Stimulated activated CD8-positive, alpha-beta memory T cell treated with anti-CD3 and anti-CD28 coated beads, Interleukin-15, amount 100 ng/mL, for 24 hours (primary cell): ENCODE measurements around the gene EVC2.

Source experiments
- DNase-seq: peaks from one replicate; pipeline ENCODE4 v3.0.0-alpha.2; 2020; ENCODE audit warnings: low read depth

The EVC2 gene

DNA sequence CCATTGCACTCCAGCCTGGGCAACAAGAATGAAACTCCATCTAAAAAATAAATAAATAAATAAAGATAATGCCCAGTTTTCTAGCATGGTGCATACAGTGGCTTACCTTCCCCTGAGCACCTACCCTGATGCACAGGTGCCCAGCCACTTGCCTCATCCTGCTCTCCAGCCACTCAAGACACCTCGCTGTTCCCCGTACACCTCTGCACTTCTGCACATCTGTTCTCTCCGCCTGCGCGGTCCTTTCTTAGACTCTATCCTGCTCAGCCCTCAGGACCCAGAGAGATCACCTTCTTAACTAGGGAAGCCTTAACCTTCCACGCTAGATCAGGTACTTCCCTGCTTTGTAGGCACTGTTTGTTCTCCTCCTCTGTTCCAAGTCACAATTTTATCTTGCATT lies 5.5 kb upstream of the EVC2 start:
- DNase-seq, result no peak

DNA sequence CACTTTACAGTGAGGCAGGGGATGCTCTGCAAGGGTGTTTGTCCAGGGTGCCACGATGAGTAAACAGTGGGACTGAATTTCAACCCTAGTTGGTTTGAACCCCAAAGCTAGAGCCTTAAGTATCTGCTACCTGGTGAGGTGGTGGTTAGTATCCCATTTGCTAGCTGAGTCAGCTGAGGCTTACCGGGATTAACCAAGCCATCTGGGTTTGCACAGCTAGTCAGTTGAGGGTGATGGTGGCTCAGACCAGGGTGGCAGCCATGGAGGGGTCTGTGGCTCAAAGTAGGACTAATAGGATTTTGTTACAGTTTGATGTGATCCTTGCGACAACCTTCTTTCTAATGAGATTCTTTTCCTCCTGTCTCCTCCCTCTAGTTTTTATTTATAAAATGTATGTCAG lies 4.6 kb upstream of the EVC2 start:
- DNase-seq, result no peak

GRCh38 chr4:5712517-5712916 lies 4.2 kb upstream of the EVC2 start:
- DNase-seq, result no peak

GRCh38 chr4:5711479-5712184 lies 3.3 kb upstream of the EVC2 start:
- DNase-seq, result no peak

DNA sequence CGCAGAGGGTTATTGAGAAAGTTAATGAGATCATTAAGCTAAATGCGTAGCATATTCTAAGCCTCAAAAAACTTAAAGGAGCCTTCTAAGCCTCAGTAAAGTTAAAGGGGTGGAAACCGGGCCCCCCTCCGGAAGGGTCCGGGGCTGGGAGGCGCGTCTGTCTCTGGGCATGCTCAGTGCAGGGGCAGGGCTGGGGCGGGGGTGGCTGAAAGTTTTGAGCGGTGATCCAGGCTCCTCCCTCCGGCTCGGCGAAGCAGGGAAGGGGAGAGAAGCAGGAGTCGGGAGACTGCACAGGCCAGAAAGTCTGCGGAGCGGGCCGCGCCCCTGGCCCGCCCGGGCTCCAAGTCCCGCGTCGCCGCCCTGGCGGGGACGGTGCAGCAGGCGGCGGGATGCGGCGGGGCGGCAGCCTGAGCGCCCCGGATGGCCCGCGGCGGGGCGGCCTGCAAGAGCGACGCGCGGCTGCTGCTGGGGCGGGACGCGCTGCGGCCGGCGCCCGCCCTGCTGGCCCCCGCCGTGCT lies 2.7 kb upstream of the EVC2 start, which contains the start of gene EVC:
EVC (plus strand) TSS at position 241 of the 518 bp plus-strand sequence; CDS start at position 421, 180 bp downstream.
- no peak for DNase-seq

- no peak for DNase-seq
Observed at GRCh38 chr4:5710065-5710960, 2.0 kb upstream of the EVC2 start.

DNA sequence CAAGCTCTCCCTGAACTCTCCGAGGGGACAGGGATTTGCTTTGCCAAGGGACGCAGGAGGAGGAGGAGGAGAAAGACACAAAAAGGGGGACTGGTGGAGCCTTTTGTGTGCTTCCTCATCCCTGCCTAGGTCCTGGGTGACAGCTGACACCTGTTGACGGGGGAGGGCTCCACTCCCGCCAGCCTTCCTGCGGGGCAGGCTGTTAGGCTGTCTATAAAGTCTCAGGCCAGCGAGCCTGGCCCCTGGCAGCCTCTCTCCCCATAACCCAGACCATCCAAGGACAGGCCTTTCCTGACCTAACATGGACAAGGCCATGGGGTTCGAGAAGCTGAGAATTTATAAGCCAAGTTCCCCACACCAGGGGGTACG lies 832 bp upstream of the EVC2 start:
- no peak for DNase-seq

DNA sequence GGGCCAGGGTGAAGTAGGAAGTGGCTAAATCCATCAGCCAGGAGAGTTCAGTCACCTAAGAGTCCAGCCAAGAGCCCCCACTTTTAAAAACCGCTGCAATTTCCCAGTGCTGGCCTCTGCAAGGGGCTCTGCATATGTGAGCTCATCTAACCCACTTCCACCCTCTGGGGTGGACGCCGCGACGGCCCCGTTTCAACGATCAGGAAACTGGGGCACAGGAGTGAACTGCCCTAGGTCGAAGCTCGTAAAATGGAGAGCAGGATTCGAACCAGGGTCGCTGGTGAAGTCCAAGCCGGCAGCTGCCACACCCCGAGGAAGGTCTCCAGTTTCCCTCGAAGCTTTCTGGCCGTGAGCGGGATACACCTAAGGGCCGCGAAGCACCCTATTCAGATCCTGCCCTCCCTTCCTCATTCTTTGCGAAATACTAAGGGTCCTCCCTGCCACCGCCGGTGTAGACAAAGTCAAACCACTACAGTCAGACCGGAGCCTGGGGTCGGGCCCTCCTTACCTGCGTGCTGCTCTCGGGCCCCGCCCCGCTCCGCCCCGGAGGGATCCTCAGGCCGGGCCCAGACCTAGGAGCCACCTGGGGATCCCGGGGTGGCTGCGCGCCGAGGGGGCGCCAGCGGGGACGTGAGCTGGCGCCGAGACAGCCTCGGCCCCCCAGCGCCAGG lies 446 bp downstream of the EVC2 start:
- DNase-seq, result no peak

DNA sequence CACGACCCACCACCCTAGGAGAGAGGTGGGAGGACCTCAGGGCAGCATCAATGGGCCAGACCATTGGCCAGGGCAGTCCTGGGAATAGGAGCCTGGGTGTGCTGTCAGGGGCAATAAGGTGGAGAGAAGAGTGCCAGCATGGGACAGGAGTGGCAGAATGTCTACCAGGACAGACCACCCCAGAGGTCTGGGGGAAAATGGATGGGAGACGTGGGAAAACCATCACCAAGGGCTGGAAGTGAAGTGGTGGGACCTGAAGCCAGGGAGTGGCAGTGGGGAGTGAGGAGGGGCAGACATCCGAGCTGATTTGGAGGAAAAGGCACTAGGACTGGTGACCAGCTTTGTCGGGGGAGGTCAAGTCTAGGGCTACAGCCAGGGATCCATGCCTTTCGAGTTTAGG lies 993 bp downstream of the EVC2 start:
- no peak for DNase-seq

DNA sequence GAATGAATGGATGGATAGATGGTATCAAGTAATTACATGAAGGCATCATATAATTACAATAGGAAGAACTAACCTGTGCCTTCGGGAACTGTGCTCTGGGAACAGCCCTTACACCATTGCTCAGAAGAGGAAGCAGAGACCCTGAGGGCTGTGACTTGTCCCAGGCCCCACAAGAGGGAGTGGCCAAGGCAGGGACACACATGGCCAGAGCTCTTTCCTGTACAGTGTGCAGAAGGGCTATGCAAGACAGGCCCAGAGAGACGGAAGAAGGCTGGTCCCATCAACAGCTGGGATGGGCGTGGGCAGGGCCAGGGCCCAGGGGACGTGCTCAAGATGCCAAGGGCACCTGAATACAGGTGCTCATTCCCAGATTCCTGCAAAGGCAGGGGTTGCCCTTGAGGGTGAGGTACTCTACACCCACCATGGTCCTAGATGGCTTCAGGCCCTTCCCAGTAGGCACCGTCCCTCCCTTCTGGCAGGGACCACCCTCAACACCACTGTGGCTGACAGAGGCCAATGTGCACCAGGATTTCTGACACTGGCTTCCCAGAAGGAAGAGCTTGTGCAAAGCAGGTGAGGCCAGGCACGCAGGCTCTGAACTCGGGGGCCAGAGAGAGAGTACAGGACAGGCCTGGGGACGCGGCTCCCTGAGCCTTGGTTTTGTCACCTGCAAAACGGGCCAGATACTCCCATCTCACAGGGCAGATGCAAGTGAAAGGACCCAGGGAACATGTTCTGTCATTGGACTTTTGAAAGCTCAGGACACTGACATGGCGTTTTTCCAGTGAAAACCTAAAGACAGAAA lies 1.7 kb downstream of the EVC2 start:
- no peak for DNase-seq

- DNase-seq, result no peak
Observed at GRCh38 chr4:5705647-5706320, 2.6 kb downstream of the EVC2 start.

- DNase-seq, result no peak
Observed at GRCh38 chr4:5704276-5704675, 4.1 kb downstream of the EVC2 start.

GRCh38 chr4:5703831-5704230 lies 4.5 kb downstream of the EVC2 start:
- no peak for DNase-seq

DNA sequence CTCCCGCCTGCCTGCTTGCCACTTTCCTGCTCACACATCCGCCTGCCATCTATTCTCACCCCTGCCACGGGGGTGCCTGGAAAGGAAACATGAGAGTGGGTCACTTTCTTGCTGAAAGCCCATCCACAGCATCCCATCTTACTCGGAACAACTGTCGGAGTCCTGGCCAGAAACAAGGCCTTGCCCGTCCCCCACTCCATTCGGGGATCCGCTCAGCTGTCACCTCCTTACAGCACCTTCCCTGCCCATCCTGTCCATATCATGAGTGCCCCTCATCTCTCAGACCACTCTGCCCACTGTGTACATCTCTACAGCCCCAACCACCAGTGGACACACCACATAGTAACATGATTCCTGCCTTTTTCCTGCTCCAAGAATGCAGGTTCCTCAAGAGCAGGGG lies 6.4 kb downstream of the EVC2 start:
- no peak for DNase-seq

- no peak for DNase-seq
Observed at GRCh38 chr4:5700459-5700858, 7.9 kb downstream of the EVC2 start.

- DNase-seq, result no peak
Observed at GRCh38 chr4:5696341-5696740, 12.0 kb downstream of the EVC2 start.

DNA sequence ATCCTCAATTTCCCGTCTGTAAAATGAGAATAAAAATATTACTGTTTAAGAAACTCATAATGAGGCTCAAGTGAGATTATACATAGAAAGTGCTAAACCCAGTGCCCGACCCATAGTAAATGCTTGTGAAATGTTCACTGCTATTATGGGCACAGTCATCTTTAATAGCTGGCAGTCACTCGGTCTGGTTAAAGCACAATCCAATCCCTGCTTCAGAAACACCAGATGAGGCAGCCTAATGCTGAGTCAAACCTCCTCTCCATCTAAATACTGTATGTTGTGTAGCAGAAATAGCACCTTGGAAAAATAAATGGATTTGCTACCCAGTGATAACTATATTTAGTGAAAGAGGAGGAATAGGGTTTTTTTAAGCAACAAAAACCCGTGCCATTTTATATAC lies 14.5 kb downstream of the EVC2 start:
- DNase-seq, result no peak

- DNase-seq, result no peak
Observed at GRCh38 chr4:5691491-5692132, 16.7 kb downstream of the EVC2 start.

DNA sequence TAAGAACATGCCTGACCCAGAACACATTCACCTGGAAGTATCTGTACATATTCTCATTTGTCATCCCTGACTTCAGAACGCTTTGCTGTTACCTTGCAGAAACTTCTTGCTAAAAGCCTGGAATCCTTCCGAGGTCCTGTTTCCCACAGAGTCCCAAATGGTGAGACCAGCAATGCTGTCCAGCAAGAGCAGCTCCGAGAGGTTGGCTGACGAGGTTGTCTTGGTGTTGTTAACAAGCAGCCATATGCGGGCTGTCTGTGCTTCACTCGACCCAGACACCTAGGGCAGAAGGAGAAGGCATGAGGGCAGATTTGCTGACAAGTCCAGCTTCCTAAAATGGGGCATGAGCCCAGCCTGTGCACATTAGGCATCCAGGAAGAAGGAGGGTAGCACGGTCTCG lies 19.3 kb downstream of the EVC2 start:
- DNase-seq, result no peak

GRCh38 chr4:5686338-5686737 lies 22.0 kb downstream of the EVC2 start:
- DNase-seq, result no peak

DNA sequence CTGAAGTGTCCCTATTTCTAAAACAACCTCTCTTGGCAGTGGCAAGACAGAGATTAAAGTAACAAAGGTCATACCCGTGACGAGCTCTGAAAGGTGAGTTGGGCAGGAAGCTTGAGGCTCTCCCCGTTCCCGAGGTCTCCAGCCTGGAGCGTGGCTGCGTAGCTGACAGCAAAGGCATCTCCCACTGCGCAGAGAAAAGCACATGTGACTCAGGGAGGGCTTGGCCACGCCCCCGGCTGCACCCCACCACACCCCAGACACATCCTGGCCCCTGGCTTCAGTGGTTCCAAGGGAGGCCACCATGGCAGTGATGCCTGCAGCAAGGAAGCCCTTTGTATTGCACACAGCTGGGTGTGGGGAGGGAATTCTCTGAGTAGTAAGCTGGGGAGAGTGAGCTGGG lies 23.1 kb downstream of the EVC2 start:
- DNase-seq, result no peak
